Measurements from ENCODE around the gene BMAL1.

BMAL1 gene

GRCh38 chr11:13297917-13298356, 20.3 kb downstream of the BMAL1 start:
- no peak overlapping the region for H3K9ac ChIP-seq (ENCODE audit: low read length)
- peaks cover 8% of the 10 kb centered on the region; the same call in 1 of the 2 replicates for H4K20me1 ChIP-seq (ENCODE audit: insufficient read depth, low read length)
- H2AFZ ChIP-seq (ENCODE audit: low read length): no peak overlapping the region
- no peak overlapping the region for H3K27ac ChIP-seq (ENCODE audit: low read depth, low read length, poor library complexity, severe bottlenecking)
- H3K9me3 ChIP-seq (ENCODE audit: low read length): no peaks in the 10 kb centered on the region
- H3K36me3 ChIP-seq (ENCODE audit: insufficient read depth, low read length): no peaks in the 10 kb centered on the region
- no peak for TF ChIP-seq EZH2 (IDR thresholded peaks at IDR 0.05; ENCODE audit: borderline replicate concordance, low read length)
- no peak for TF ChIP-seq CTCF (IDR thresholded peaks at IDR 0.05; ENCODE audit: low read length)
- H3K9me2 ChIP-seq (ENCODE audit: low read depth, low read length): no peaks in the 10 kb centered on the region
- H3K4me2 ChIP-seq (ENCODE audit: low read length): no peak overlapping the region
- H3K4me1 ChIP-seq (ENCODE audit: insufficient read depth, low read length, severe bottlenecking): no peaks in the 10 kb centered on the region
- H3K4me3 ChIP-seq (ENCODE audit: low read depth, low read length, poor library complexity, severe bottlenecking): no peak overlapping the region
- no peaks in the 10 kb centered on the region for H3K27me3 ChIP-seq (ENCODE audit: insufficient read depth, low read length)
- H3F3A ChIP-seq (ENCODE audit: insufficient read depth, low read length): no peaks in the 10 kb centered on the region
- H3K79me2 ChIP-seq (ENCODE audit: insufficient read depth, low read length): no peaks in the 10 kb centered on the region

- H3K27me3 ChIP-seq (ENCODE audit: insufficient read depth, low read length): no peaks in the 10 kb centered on the region
- no peaks in the 10 kb centered on the region for H3K36me3 ChIP-seq (ENCODE audit: insufficient read depth, low read length)
- H3K9me3 ChIP-seq (ENCODE audit: low read length): no peaks in the 10 kb centered on the region
- TF ChIP-seq CTCF (IDR thresholded peaks at IDR 0.05; ENCODE audit: low read length) (no peak), EZH2 (IDR thresholded peaks at IDR 0.05; ENCODE audit: borderline replicate concordance, low read length) (no peak)
- H3F3A ChIP-seq (ENCODE audit: insufficient read depth, low read length): no peaks in the 10 kb centered on the region
- H3K4me1 ChIP-seq (ENCODE audit: insufficient read depth, low read length, severe bottlenecking): peaks cover 4% of the 10 kb centered on the region
- no peak overlapping the region for H3K27ac ChIP-seq (ENCODE audit: low read depth, low read length, poor library complexity, severe bottlenecking)
- peaks cover 8% of the 10 kb centered on the region; the same call in 1 of the 2 replicates for H4K20me1 ChIP-seq (ENCODE audit: insufficient read depth, low read length)
- H3K9me2 ChIP-seq (ENCODE audit: low read depth, low read length): no peaks in the 10 kb centered on the region
- no peak overlapping the region for H3K9ac ChIP-seq (ENCODE audit: low read length)
- no peaks in the 10 kb centered on the region for H3K79me2 ChIP-seq (ENCODE audit: insufficient read depth, low read length)
- no peak overlapping the region for H2AFZ ChIP-seq (ENCODE audit: low read length)
- H3K4me3 ChIP-seq (ENCODE audit: low read depth, low read length, poor library complexity, severe bottlenecking): no peak overlapping the region
- no peak overlapping the region for H3K4me2 ChIP-seq (ENCODE audit: low read length)
Measured at GRCh38 chr11:13298765-13299164, 21.2 kb downstream of the BMAL1 start.

DNA sequence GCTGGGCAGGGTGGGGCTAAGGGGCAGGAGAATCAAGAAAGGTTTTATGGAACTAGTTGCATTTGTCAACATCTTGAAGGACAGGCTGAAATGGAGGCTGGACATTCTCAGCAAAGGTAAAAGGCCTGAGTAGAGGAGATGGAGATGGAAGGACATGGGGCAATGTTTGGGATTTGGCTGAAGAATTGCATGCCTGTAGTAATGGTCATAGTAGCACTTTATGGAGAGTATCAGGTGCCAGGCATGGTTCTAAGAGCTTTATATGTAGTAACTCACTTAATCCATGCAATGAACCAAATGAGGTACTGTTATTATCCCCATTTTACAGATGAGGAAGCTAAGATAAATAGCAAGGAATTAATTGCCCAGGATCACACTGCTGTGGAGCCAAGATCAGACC, 23.9 kb downstream of the BMAL1 start:
- 0 out of 2 replicates have a peak, but pooled peaks cover 2% of the 10 kb centered on the region for H4K20me1 ChIP-seq (ENCODE audit: insufficient read depth, low read length)
- H3K4me3 ChIP-seq (ENCODE audit: low read depth, low read length, poor library complexity, severe bottlenecking): no peak overlapping the region
- TF ChIP-seq EZH2 (IDR thresholded peaks at IDR 0.05; ENCODE audit: borderline replicate concordance, low read length): no peak
- TF ChIP-seq CTCF (IDR thresholded peaks at IDR 0.05; ENCODE audit: low read length): no peak
- H3K9me2 ChIP-seq (ENCODE audit: low read depth, low read length): no peaks in the 10 kb centered on the region
- no peak overlapping the region for H2AFZ ChIP-seq (ENCODE audit: low read length)
- H3K9me3 ChIP-seq (ENCODE audit: low read length): no peaks in the 10 kb centered on the region
- H3F3A ChIP-seq (ENCODE audit: insufficient read depth, low read length): no peaks in the 10 kb centered on the region
- no peaks in the 10 kb centered on the region for H3K27me3 ChIP-seq (ENCODE audit: insufficient read depth, low read length)
- H3K4me1 ChIP-seq (ENCODE audit: insufficient read depth, low read length, severe bottlenecking): peaks cover 6% of the 10 kb centered on the region
- H3K9ac ChIP-seq (ENCODE audit: low read length): no peak overlapping the region
- H3K4me2 ChIP-seq (ENCODE audit: low read length): no peak overlapping the region
- H3K79me2 ChIP-seq (ENCODE audit: insufficient read depth, low read length): no peaks in the 10 kb centered on the region
- no peaks in the 10 kb centered on the region for H3K36me3 ChIP-seq (ENCODE audit: insufficient read depth, low read length)
- no peak overlapping the region for H3K27ac ChIP-seq (ENCODE audit: low read depth, low read length, poor library complexity, severe bottlenecking)

All from OCI-LY1 (cell line).